Lung (tissue), 12 donors: ENCODE measurements around the gene FSD2. TPM values are rescaled to one million over a fixed set of nuclear protein-coding genes. Genes with fewer than 3 reads are reported as not detected.

Source experiments
- ATAC-seq: fragments of 200-7000 bp; cut with Tn5 transposase; one replicate; pipeline ENCODE4 v1.9.1; 2020; ENCODE audit warnings: moderate number of reproducible peaks; ENCODE audit not compliant: insufficient read depth, low FRiP score
- DNase-seq, 3 donors: peaks; one replicate each; pipeline ENCODE4 v3.0.0-alpha.2; 2013 to 2017
- H3K27ac ChIP-seq, 2 donors: one replicate each; pipeline ENCODE4 v1.5.1; 2013; ENCODE audit warnings: mild to moderate bottlenecking in 2 of 2, moderate library complexity in 2 of 2, control low read depth in 1 of 2, inconsistent platforms in 1 of 2, low read depth in 1 of 2, low read length in 1 of 2
- H3K27me3 ChIP-seq, 3 donors: one replicate each; pipeline ENCODE4 v1.5.1; 2013; ENCODE audit warnings: low read length in 2 of 3; ENCODE audit not compliant: control insufficient read depth in 3 of 3, insufficient read depth in 3 of 3
- H3K36me3 ChIP-seq, 4 donors: one replicate each; pipeline ENCODE4 v1.5.1; 2013; ENCODE audit warnings: low read length in 4 of 4, mild to moderate bottlenecking in 1 of 4, moderate library complexity in 1 of 4; ENCODE audit not compliant: control insufficient read depth in 4 of 4, insufficient read depth in 4 of 4
- H3K4me1 ChIP-seq, 5 donors: one replicate each; pipeline ENCODE4 v1.5.1; 2013; ENCODE audit warnings: low read length in 5 of 5, mild to moderate bottlenecking in 2 of 5, moderate library complexity in 1 of 5; ENCODE audit not compliant: control insufficient read depth in 5 of 5, insufficient read depth in 5 of 5
- H3K4me3 ChIP-seq: one replicate; pipeline ENCODE4 v1.5.1; 2013; ENCODE audit warnings: mild to moderate bottlenecking, control low read depth, moderate library complexity
- H3K9ac ChIP-seq, 2 donors: one replicate each; pipeline ENCODE4 v1.5.1; 2013; ENCODE audit warnings: low read length in 2 of 2, control low read depth in 1 of 2; ENCODE audit not compliant: insufficient read depth in 1 of 2
- H3K9me3 ChIP-seq, 4 donors: one replicate each; pipeline ENCODE4 v1.5.1; 2013; ENCODE audit warnings: low read length in 3 of 4, mild to moderate bottlenecking in 1 of 4, moderate library complexity in 1 of 4; ENCODE audit not compliant: control insufficient read depth in 4 of 4, insufficient read depth in 3 of 4
- WGBS, 2 donors: extraction: QIAGEN DNeasy Blood & Tissue Kit; methylation state at CpG; one replicate each; pipeline ENCODE4 v1.1.7; 2013; 5-methylcytosine and 5-hydroxymethylcytosine counted together
- polyA plus RNA-seq, 2 donors: library from polyadenylated mRNA; stranded (reverse); fragments of 200-250 nt; gene quantifications; one replicate each; pipeline ENCODE4 v1.2.1, GENCODE V29; 2013
- total RNA-seq, 2 donors: library from RNA; depleted of rRNA in 1 of 2; stranded (reverse); fragments of >200 nt in 1 of 2; gene quantifications; one replicate each; pipeline ENCODE4 v1.2.1, GENCODE V29; 2014 to 2021
- TF ChIP-seq, protein P1 (sequence below): IDR thresholded peaks from 2 replicates; pipeline ENCODE4 v1.5.1; 2012; ENCODE audit warnings: mild to moderate bottlenecking; ENCODE audit errors: control extremely low read depth, extremely low read depth
- donor health status: control.
- donor health status: control.
- donor health status: Bipolar disorder and iron deficiency.
- donor health status: healthy.
- donor health status: DM: yes; HTN: yes; CAD: no.

Gene FSD2
- total and polyA plus RNA-seq, 4 donors, result 0.06 to 0.08 TPM; not detected in 2

DNA sequence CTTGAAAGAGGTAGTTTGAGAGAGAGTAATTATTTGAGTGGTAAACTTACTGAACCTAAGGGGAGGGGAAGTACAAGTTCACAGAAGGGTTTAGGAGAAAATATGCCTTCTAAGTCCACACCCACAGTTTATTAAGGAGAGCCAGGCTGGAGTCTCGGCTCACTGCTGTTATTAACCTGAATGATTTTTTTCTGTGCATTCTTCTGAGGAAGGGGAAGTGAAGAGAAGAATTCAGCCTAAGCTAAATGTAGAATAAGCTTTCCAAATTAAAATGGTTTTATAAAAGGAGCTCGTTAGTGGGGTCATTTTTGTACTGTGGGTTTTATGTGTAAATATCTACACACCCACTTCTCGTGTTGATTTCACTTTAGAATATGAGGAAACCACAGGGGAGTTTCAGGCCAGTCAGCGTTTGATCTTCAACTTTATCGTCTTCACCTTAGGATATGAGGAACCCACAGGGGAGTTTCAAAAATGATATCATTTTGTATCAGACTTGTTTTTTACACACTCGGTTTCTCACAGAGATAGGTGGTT is 5.1 kb upstream of the FSD2 start:
- H3K27me3 ChIP-seq, result no peaks in the 10 kb centered on the region
- no peak overlapping the region for H3K4me3 ChIP-seq
- H3K9me3 ChIP-seq, result no peaks in the 10 kb centered on the region
- peak overlapping the region; percentile 22 to 98 for H3K27ac ChIP-seq
- H3K4me1 ChIP-seq, result peaks cover 0 to 17% (median 6%) of the 10 kb centered on the region in 5 donors
- peak overlapping the region; percentile 41 to 91 for H3K9ac ChIP-seq
- 0% methylated on average over 6 of the region's 6 CpGs for WGBS, 2 donors
- DNase-seq, result no peak
- TF ChIP-seq, protein P1, sequence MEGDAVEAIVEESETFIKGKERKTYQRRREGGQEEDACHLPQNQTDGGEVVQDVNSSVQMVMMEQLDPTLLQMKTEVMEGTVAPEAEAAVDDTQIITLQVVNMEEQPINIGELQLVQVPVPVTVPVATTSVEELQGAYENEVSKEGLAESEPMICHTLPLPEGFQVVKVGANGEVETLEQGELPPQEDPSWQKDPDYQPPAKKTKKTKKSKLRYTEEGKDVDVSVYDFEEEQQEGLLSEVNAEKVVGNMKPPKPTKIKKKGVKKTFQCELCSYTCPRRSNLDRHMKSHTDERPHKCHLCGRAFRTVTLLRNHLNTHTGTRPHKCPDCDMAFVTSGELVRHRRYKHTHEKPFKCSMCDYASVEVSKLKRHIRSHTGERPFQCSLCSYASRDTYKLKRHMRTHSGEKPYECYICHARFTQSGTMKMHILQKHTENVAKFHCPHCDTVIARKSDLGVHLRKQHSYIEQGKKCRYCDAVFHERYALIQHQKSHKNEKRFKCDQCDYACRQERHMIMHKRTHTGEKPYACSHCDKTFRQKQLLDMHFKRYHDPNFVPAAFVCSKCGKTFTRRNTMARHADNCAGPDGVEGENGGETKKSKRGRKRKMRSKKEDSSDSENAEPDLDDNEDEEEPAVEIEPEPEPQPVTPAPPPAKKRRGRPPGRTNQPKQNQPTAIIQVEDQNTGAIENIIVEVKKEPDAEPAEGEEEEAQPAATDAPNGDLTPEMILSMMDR, result no peak
- no peak for ATAC-seq
- H3K36me3 ChIP-seq, result peaks cover 3 to 16% (median 7%) of the 10 kb centered on the region in 4 donors

DNA sequence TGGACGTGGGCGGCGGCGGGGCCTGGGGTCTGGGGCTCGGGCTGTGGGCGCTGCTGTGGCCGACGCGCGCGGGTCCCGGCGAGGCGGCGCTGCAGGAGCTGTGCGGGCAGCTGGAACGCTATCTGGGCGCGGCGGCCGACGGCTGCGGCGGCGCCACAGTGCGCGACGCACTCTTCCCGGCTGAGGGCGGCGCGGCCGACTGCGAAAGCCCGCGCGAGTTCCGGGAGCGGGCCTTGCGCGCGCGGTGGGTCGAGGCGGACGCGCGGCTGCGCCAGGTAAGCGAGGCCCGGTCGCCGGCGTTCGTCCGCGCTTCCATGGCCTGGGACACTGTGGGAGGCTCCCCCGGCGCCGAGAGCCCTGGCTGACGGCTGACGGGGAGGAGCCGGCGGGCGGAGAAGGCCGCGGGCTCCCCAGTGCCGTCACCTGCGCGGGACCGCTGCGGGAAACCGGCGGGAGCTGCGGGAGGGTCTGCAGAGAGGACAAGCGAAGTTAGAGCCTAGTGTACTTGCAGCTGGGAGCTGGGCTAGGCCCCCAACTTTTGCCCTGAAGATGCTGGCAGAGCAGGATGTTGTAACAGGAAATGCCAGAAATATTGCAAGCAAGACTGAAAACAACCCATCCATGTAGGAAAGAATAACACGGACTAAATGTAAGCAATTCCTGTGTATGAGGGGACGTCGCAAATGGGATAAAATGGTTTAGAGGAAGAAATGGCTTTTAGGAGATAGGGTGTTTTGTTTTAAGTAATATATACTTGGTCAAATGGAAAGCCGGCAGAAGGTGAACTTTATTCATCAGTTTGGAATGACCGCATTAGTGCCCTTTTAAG is 4.4 kb upstream of the FSD2 start:
- Histone ChIP-seq H3K4me1 (peaks cover 0 to 17% (median 6%) of the 10 kb centered on the region in 5 donors), H3K36me3 (peaks cover 2 to 9% (median 3%) of the 10 kb centered on the region in 4 donors), H3K4me3 (peak overlapping the region; percentile 97), H3K27me3 (no peaks in the 10 kb centered on the region), H3K27ac (peak overlapping the region; percentile 98 to 100), H3K9me3 (no peaks in the 10 kb centered on the region), H3K9ac (peak overlapping the region; percentile 41 to 91)
- ATAC-seq, result peak; percentile 9
- DNase-seq, result peak; percentile 59 to 77 (median 71)
- WGBS, 2 donors, result 0% methylated on average over 53 to 81 of the region's 81 CpGs
- TF ChIP-seq, protein P1, result no peak

DNA sequence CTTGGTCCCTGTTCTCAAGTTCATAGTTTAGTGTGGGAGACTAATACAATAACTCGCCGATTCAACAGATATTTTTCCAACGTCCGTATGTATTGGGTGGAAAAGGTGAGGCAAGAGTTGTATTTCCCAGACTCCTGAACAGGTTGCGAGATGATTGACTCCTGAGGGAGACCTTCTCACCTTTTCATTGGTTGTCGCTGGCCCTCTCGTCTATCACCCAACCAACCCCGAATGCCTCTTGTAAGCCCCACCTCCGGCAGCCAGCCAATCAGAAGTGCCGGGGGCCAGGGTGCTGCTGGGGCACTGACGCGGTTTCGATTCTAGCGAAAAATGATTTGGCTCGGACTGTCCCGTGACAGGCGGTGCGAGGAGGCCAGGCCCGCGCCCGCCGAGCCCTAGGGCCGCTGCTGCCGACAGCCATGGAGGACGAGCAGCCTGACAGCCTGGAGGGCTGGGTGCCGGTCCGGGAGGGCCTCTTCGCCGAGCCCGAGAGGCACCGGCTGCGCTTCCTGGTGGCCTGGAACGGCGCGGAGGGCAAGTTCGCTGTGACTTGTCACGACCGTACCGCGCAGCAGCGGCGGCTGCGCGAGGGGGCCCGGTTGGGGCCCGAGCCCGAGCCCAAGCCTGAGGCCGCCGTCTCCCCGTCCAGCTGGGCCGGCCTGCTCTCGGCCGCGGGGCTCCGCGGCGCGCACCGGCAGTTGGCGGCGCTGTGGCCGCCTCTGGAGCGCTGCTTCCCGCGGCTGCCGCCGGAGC is 3.6 kb upstream of the FSD2 start, which contains the start of gene WHAMM:
WHAMM (plus strand) TSS at position 321 of the 753 bp plus-strand sequence; CDS start at position 420, 99 bp downstream.
- Histone ChIP-seq H3K9me3 (no peaks in the 10 kb centered on the region), H3K4me3 (peak within 1 kb of the TSS; percentile 97), H3K36me3 (peaks cover 2 to 7% (median 3%) of the 10 kb centered on the region in 4 donors), H3K27me3 (no peaks in the 10 kb centered on the region), H3K27ac (peak within 1 kb of the TSS; percentile 98 to 100), H3K9ac (peak within 1 kb of the TSS; percentile 67 to 91), H3K4me1 (peaks cover 0 to 17% (median 6%) of the 10 kb centered on the region in 5 donors)
- DNase-seq (peak; percentile 98 to 99 (median 99)), ATAC-seq (peak; percentile 98)
- TF ChIP-seq, protein P1, result no peak
- WGBS, 2 donors, result 0 to 1% methylated on average over 65 to 67 of the region's 67 CpGs
